IMR-90 (cell line): ENCODE measurements around the gene GPATCH8. TPM values are rescaled to one million over a fixed set of nuclear protein-coding genes. Genes with fewer than 3 reads are reported as not detected.

Source experiments
- ATAC-seq: fragments of 200-7000 bp; cut with Tn5 transposase; 2 replicates; pipeline ENCODE4 v1.9.1; 2020; ENCODE audit warnings: low read depth, mild to moderate bottlenecking, moderate library complexity
- BruUV-seq: library from RNA; stranded (reverse); fragments of 400-500 nt; replicated peaks from 2 replicates; lab custom pipeline; 2021; lab: Mats Ljungman, UMichigan
- CTCF ChIA-PET: fragments of 300-600 bp; formaldehyde crosslinking; extraction: SDS; loops from one replicate; lab custom pipeline; 2021; ENCODE audit warnings: antibody characterized with exemption; lab: Yijun Ruan, JAX
- POLR2A ChIA-PET: fragments of 300-600 bp; sonication (Branson Sonifier 250); formaldehyde crosslinking; loops from one replicate; lab custom pipeline; 2022; ENCODE audit warnings: antibody characterized with exemption; ENCODE audit not compliant: unreplicated experiment; lab: Charles Lee
- DNase-seq: peaks from one replicate; pipeline ENCODE4 v3.0.0; 2013
- H2AFZ ChIP-seq: replicated peaks from 2 replicates; pipeline ENCODE3; 2013; ENCODE audit warnings: low read length, mild to moderate bottlenecking; ENCODE audit not compliant: poor library complexity
- H2AK5ac ChIP-seq: 2 replicates; pipeline ENCODE4 v1.6.1; 2013; ENCODE audit warnings: low read depth, low read length, inconsistent platforms
- H2AK9ac ChIP-seq: replicated peaks from 2 replicates; pipeline ENCODE3; 2013; ENCODE audit warnings: mild to moderate bottlenecking, low read depth, low read length, moderate library complexity; ENCODE audit not compliant: poor library complexity
- H2BK120ac ChIP-seq: 2 replicates; pipeline ENCODE4 v1.6.1; 2013; ENCODE audit warnings: low read depth, low read length, inconsistent platforms
- H2BK15ac ChIP-seq: 3 replicates; pipeline ENCODE4 v1.6.1; 2013; ENCODE audit warnings: low read depth, low read length, inconsistent platforms
- H2BK20ac ChIP-seq: 2 replicates; pipeline ENCODE4 v1.6.1; 2013; ENCODE audit warnings: low read depth, mild to moderate bottlenecking, inconsistent platforms, low read length, moderate library complexity
- H2BK5ac ChIP-seq: 2 replicates; pipeline ENCODE4 v1.6.1; 2013; ENCODE audit warnings: mild to moderate bottlenecking, low read depth, low read length, inconsistent platforms; ENCODE audit not compliant: poor library complexity, severe bottlenecking
- H3K14ac ChIP-seq: replicated peaks from 2 replicates; pipeline ENCODE4 v1.6.1; 2013; ENCODE audit warnings: low read depth, low read length, inconsistent platforms
- H3K18ac ChIP-seq: 2 replicates; pipeline ENCODE4 v1.6.1; 2013; ENCODE audit warnings: low read depth, low read length, control low read depth
- H3K23ac ChIP-seq: 2 replicates; pipeline ENCODE4 v1.6.1; 2013; ENCODE audit warnings: low read depth, low read length, inconsistent platforms
- H3K27ac ChIP-seq: 2 replicates; pipeline ENCODE4 v1.5.1; 2013; ENCODE audit warnings: mild to moderate bottlenecking, control low read depth, low read length; ENCODE audit not compliant: insufficient read depth
- H3K27me3 ChIP-seq: 2 replicates; pipeline ENCODE4 v1.6.1; 2013; ENCODE audit warnings: low read length; ENCODE audit not compliant: control insufficient read depth, insufficient read depth
- H3K36me3 ChIP-seq: 2 replicates; pipeline ENCODE4 v1.6.1; 2013; ENCODE audit warnings: low read length, mixed read lengths; ENCODE audit not compliant: control insufficient read depth, insufficient read depth
- H3K4ac ChIP-seq: 2 replicates; pipeline ENCODE4 v1.6.1; 2013; ENCODE audit warnings: low read depth, low read length, inconsistent platforms
- H3K4me1 ChIP-seq: 2 replicates; pipeline ENCODE4 v1.6.1; 2013; ENCODE audit warnings: low read length, mixed read lengths; ENCODE audit not compliant: control insufficient read depth, insufficient read depth
- H3K4me2 ChIP-seq: 2 replicates; pipeline ENCODE4 v1.6.1; 2013; ENCODE audit warnings: low read depth, mild to moderate bottlenecking, control low read depth, low read length, moderate library complexity
- H3K4me3 ChIP-seq: 2 replicates; pipeline ENCODE4 v1.5.1; 2013; ENCODE audit warnings: low read depth, mild to moderate bottlenecking, control low read depth, low read length, moderate library complexity; ENCODE audit not compliant: insufficient read depth
- H3K56ac ChIP-seq: 2 replicates; pipeline ENCODE4 v1.6.1; 2013; ENCODE audit warnings: low read length, inconsistent platforms; ENCODE audit not compliant: insufficient read depth; ENCODE audit errors: extremely low read depth
- H3K79me1 ChIP-seq, 2 experiments: 2 replicates each; pipeline ENCODE4 v1.6.1; 2013; ENCODE audit warnings: low read length in 2 of 2, inconsistent platforms in 1 of 2, low read depth in 1 of 2
- H3K9ac ChIP-seq: 2 replicates; pipeline ENCODE4 v1.6.1; 2013; ENCODE audit warnings: low read depth, low read length, control low read depth
- H3K9me1 ChIP-seq: 2 replicates; pipeline ENCODE4 v1.6.1; 2013; ENCODE audit warnings: low read length, inconsistent platforms; ENCODE audit not compliant: insufficient read depth
- H3K9me3 ChIP-seq: 2 replicates; pipeline ENCODE4 v1.6.1; 2013; ENCODE audit warnings: low read length; ENCODE audit not compliant: control insufficient read depth, insufficient read depth
- H4K20me1 ChIP-seq: 2 replicates; pipeline ENCODE4 v1.6.1; 2013; ENCODE audit warnings: low read length, inconsistent platforms; ENCODE audit not compliant: insufficient read depth
- H4K5ac ChIP-seq: 2 replicates; pipeline ENCODE4 v1.6.1; 2013; ENCODE audit warnings: mild to moderate bottlenecking, low read depth, low read length, control low read depth
- H4K8ac ChIP-seq, 2 experiments: 2 replicates each; pipeline ENCODE4 v1.6.1; 2013; ENCODE audit warnings: low read depth in 2 of 2, low read length in 2 of 2, control low read depth in 1 of 2, inconsistent platforms in 1 of 2
- H4K91ac ChIP-seq: 2 replicates; pipeline ENCODE4 v1.6.1; 2013; ENCODE audit warnings: low read depth, low read length, inconsistent platforms; ENCODE audit not compliant: insufficient read depth
- CHD1 ChIP-seq: IDR thresholded peaks from 2 replicates; pipeline ENCODE4 v1.6.1; 2012; ENCODE audit warnings: low read depth, low read length, improper control_type of control experiment
- CTCF ChIP-seq: conservative IDR thresholded peaks from 2 replicates; pipeline ENCODE4 v1.5.1; 2012; ENCODE audit warnings: mild to moderate bottlenecking, low read depth, low read length, improper control_type of control experiment
- ELK1 ChIP-seq: fragments of 150-350 bp; IDR thresholded peaks from 2 replicates; pipeline ENCODE4 v1.6.1; 2016; ENCODE audit warnings: low read depth, mild to moderate bottlenecking, low read length, moderate library complexity, borderline replicate concordance
- MAZ ChIP-seq: IDR thresholded peaks from 2 replicates; pipeline ENCODE4 v1.6.1; 2012; ENCODE audit warnings: low read depth, mild to moderate bottlenecking, low read length, improper control_type of control experiment, moderate library complexity, borderline replicate concordance
- RAD21 ChIP-seq: IDR thresholded peaks from 2 replicates; pipeline ENCODE4 v1.6.1; 2012; ENCODE audit warnings: low read length, improper control_type of control experiment
- RCOR1 ChIP-seq: IDR thresholded peaks from 2 replicates; pipeline ENCODE4 v1.6.1; 2012; ENCODE audit warnings: mild to moderate bottlenecking, low read length, improper control_type of control experiment; ENCODE audit not compliant: insufficient replicate concordance
- RFX5 ChIP-seq: IDR thresholded peaks from 2 replicates; pipeline ENCODE4 v1.8.0; 2012; ENCODE audit warnings: low read depth, mild to moderate bottlenecking, low read length, moderate library complexity
- USF2 ChIP-seq: fragments of 150-350 bp; IDR thresholded peaks from 2 replicates; pipeline ENCODE4 v1.6.1; 2017; ENCODE audit warnings: mild to moderate bottlenecking, antibody characterized with exemption, low read length, low read depth
- WGBS, 2 experiments: methylation state at CpG; one replicate each; pipeline versions ENCODE4 v1.1.5 to v1.1.7; 2013; ENCODE audit warnings: missing lambda C conversion rate in 2 of 2; ENCODE audit not compliant: insufficient read length in 1 of 2; ENCODE audit errors: extremely low coverage in 2 of 2; 5-methylcytosine and 5-hydroxymethylcytosine counted together
- dilution Hi-C: fragments of 300-500 bp; cut with HindIII; formaldehyde crosslinking; loops from one replicate; pipeline ENCODE4 v1.14.3; 2018; ENCODE audit warnings: low sequenced_read_pairs; ENCODE audit not compliant: unreplicated experiment
- in situ Hi-C: fragments of 300-500 bp; cut with MboI; formaldehyde crosslinking; loops from 3 replicates; pipeline ENCODE4 v1.14.3; 2019; ENCODE audit warnings: low sequenced_read_pairs, inconsistent platforms, mixed read lengths
- intact Hi-C: fragments of 100-400 bp; cut with micrococcal nuclease; formaldehyde crosslinking; loops from 2 replicates; pipeline ENCODE4 v1.10.0; 2022
- polyA plus RNA-seq, 3 experiments: library from polyadenylated mRNA; depleted of rRNA; stranded (reverse); fragments of >200 nt; gene quantifications; 2 replicates each; pipeline ENCODE4 v1.2.3, GENCODE V29; 2012; ENCODE audit warnings: low replicate concordance in 1 of 3
- total RNA-seq: library from RNA; depleted of rRNA; stranded (reverse); fragments of >200 nt; gene quantifications from 2 replicates; pipeline ENCODE4 v1.2.3, GENCODE V29; 2012

The GPATCH8 gene
- total and polyA plus RNA-seq, 2 of the 4 experiments (the other 2 are of a cell fraction), result 8.8 to 13.2 TPM

DNA sequence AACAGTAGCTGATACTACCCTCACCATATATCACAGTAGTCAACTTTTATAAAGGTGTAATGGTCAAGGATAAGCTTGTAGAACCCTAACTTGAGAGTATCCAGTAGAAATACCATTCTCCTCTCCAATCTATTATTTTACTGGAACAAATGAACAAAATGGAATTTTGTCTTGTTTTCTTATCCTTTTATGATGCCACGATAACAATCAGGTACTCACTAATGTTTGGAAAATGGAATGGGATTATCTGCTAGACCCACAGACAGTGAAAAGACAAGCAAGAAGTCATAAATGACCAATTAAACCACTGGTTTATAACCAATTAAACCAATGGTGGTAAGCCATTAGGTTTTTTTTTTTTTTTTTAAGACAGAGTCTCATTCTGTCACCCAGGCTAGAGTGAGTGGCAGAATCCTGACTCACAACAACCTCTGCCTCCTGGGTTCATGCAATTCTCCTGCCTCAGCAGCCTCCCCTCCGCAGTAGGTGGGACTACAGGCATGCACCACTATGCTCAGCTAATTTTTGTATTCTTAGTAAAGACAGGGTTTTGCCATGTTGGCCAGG is 10.4 kb downstream of the GPATCH8 start:
- ATAC-seq, result no peak
- Histone ChIP-seq H4K5ac (no peak overlapping the region), H3K56ac (no peak overlapping the region), H4K20me1 (peaks cover 82% of the 10 kb centered on the region), H3K18ac (no peak overlapping the region), H3K9me1 (no peaks in the 10 kb centered on the region; the same call in none of the 2 replicates), H3K9ac (no peak overlapping the region), H3K79me1 (peaks cover 3 to 56% of the 10 kb centered on the region in 2 experiments), H2AK9ac (no peak overlapping the region), H3K23ac (no peak overlapping the region), H3K4me3 (no peak overlapping the region), H3K36me3 (peaks cover 5% of the 10 kb centered on the region; the same call in 1 of the 2 replicates), H2BK15ac (no peak overlapping the region), H3K27me3 (no peaks in the 10 kb centered on the region), H4K91ac (no peak overlapping the region), H2BK5ac (no peak overlapping the region), H3K4ac (no peak overlapping the region), H3K14ac (no peak overlapping the region), H2BK120ac (no peak overlapping the region), H4K8ac (no peak overlapping the region), H3K4me1 (no peaks in the 10 kb centered on the region), H2AK5ac (no peak overlapping the region), H3K9me3 (no peaks in the 10 kb centered on the region), H2BK20ac (no peak overlapping the region), H3K27ac (no peak overlapping the region), H2AFZ (no peak overlapping the region), H3K4me2 (no peak overlapping the region)
- intact Hi-C loops, result no loop called here
- dilution Hi-C loops, result no loop called here
- DNase-seq, result no peak
- POLR2A ChIA-PET, result no interaction called here
- BruUV-seq, result no TSS peak
- no peak for TF ChIP-seq RAD21
- TF ChIP-seq CHD1, result no peak
- TF ChIP-seq ELK1, result no peak
- TF ChIP-seq USF2, result no peak
- TF ChIP-seq RFX5, result no peak
- no peak for TF ChIP-seq RCOR1
- TF ChIP-seq CTCF, result no peak
- TF ChIP-seq MAZ, result no peak
- CTCF ChIA-PET, result interaction anchor here (1.4 kb wide), 1 partner anchor 15 kb away, joined by 9 read pairs; no protein-coding TSS in a partner anchor
- WGBS, 2 experiments, result no CpG with 5 or more reads among the region's 2 CpGs
- in situ Hi-C loops, result no loop called here
